Astrocyte of the cerebellum (primary cell): ENCODE data around the gene TCP11L1.

Experiments
- DNase-seq: peaks from one replicate; pipeline ENCODE4 v3.0.0-alpha.2; 2011; ENCODE audit warnings: low read depth
- H3K4me3 ChIP-seq: 2 replicates; pipeline ENCODE4 v1.5.1; 2011; ENCODE audit warnings: mild to moderate bottlenecking, low read depth, low read length, moderate library complexity
- in situ Hi-C: cut with HindIII; loops from 2 replicates; pipeline ENCODE4 v1.10.0; 2017; ENCODE audit warnings: low sequenced_read_pairs
- TF ChIP-seq, protein P1 (sequence below): IDR thresholded peaks from 2 replicates; pipeline ENCODE4 v1.5.1; 2012; ENCODE audit warnings: low read length, low read depth, moderate library complexity, mild to moderate bottlenecking; ENCODE audit errors: missing control alignments

Gene TCP11L1

DNA sequence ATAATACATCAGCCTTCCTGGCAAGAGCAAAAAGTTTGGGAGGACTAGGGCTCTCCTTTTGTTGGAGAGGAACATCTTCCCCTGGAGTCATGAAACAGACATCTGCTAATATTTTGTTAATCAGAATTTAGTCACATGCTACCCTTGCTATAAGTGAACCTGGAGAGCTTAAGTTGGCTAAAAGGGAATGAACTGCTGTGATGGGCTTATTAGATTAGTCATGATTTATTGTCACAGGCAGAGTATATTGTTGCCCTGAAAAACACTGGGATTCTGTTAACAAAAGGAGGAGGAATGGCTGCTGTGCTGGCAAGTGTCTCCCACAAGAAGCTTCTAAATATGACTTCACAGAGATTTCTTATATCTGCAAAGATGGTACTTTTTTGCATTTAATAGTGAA, 16.0 kb downstream of the TCP11L1 start:
- in situ Hi-C loops: no loop called here
- no peak for DNase-seq
- TF ChIP-seq, protein P1, sequence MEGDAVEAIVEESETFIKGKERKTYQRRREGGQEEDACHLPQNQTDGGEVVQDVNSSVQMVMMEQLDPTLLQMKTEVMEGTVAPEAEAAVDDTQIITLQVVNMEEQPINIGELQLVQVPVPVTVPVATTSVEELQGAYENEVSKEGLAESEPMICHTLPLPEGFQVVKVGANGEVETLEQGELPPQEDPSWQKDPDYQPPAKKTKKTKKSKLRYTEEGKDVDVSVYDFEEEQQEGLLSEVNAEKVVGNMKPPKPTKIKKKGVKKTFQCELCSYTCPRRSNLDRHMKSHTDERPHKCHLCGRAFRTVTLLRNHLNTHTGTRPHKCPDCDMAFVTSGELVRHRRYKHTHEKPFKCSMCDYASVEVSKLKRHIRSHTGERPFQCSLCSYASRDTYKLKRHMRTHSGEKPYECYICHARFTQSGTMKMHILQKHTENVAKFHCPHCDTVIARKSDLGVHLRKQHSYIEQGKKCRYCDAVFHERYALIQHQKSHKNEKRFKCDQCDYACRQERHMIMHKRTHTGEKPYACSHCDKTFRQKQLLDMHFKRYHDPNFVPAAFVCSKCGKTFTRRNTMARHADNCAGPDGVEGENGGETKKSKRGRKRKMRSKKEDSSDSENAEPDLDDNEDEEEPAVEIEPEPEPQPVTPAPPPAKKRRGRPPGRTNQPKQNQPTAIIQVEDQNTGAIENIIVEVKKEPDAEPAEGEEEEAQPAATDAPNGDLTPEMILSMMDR: no peak
- no peak overlapping the region for H3K4me3 ChIP-seq

DNA sequence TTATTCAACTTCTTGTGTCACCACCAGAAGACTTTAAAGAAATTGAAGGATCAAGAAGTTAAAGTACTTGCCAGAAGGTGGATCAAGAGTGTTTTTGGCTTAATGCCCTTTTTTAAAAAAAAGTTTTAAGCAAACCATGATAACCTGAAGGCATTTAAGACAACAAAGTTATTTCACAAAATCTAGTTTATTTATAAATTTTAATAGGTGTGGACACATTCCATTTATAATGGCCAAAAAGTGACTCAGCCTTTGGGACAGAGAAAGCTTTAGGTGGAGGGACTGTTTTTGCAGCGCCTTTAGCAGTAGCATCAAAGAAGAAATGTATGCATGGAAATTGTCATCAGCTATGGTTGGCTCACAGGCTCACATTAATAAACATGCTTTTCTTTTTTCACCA, 17.9 kb downstream of the TCP11L1 start:
- in situ Hi-C loops: no loop called here
- no peak for DNase-seq
- TF ChIP-seq, protein P1: no peak
- no peak overlapping the region for H3K4me3 ChIP-seq

DNA sequence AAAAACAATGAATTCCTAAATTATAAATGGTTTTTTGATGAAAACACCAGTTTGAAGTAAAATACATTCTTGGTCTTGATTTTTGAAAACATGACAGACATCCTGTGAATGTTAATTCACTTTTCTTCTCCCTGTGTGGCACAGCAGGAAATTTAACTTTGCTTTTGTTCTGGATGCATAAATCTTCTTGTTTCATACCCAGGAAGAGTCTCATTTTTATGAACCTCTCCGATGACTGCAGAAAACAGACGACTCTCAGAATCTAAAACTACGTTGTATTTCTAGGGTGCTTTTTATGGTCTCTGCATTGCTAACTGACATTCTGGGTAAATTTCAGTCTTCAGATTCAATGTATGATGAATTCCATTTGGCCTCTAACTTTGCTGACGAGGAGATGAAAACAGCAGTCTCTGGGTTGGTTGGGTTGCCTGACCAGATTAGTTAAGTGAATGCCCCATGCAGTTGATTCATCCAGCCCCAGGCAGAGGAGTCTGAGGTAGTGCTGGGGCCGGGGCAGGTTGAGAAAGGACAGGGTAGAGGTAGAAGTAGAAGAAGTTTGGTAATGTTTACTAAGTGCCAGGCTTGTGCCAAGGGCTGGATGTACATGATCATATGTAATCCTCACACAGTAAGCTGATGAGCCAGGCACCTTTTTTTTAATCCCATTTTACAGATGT, 20.1 kb downstream of the TCP11L1 start:
- DNase-seq: no peak
- no peak overlapping the region for H3K4me3 ChIP-seq
- TF ChIP-seq, protein P1: no peak
- in situ Hi-C loops: loop anchor here (5.0 to 10.0 kb wide), 2 partner anchors 82 to 625 kb away; partner anchors contain the start of gene WT1

DNA sequence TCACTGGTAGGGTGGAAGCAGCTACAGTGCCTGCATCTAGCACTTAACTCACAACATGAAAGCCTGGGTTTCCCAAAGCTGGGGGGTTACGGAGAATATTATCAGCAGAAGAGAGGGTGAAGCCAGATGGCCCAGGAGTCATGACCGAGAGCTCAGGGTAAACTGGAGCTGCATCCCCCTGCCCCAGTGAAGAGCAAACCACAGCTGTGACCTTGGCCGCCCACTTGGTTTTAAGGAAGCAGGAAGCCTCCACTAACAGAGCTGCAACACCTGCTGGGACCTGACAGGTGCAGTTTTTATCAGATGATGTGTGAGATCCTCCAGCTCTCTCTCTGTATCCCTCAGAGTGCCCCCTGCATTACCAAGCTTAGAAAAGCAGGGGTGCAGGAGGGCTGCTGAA, 20.9 kb downstream of the TCP11L1 start:
- in situ Hi-C loops: loop anchor here (5.0 to 10.0 kb wide), 2 partner anchors 83 to 625 kb away; partner anchors contain the start of gene WT1
- no peak for DNase-seq
- TF ChIP-seq, protein P1: no peak
- H3K4me3 ChIP-seq: no peak overlapping the region

DNA sequence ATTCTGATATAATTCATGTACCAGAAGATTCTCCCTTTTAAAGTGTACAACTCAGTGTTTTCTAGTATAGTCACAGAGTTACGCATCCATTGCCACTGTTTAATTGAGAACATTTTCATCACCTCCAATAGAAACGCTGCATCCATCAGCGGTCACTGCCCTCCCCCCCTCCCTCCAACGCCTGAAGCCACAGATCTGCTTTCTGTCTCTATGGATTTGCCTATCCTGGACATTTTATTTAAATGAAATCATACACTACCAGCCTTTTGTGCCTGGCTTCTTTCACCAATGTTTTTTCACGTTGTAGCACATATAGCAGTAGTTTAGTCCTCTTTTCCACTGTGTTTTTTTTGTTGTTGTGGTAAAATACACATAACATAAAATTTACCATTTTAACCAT, 22.8 kb downstream of the TCP11L1 start:
- TF ChIP-seq, protein P1: no peak
- no peak overlapping the region for H3K4me3 ChIP-seq
- no peak for DNase-seq
- in situ Hi-C loops: loop anchor here (5.0 to 10.0 kb wide), 2 partner anchors 85 to 627 kb away; partner anchors contain the start of gene WT1

DNA sequence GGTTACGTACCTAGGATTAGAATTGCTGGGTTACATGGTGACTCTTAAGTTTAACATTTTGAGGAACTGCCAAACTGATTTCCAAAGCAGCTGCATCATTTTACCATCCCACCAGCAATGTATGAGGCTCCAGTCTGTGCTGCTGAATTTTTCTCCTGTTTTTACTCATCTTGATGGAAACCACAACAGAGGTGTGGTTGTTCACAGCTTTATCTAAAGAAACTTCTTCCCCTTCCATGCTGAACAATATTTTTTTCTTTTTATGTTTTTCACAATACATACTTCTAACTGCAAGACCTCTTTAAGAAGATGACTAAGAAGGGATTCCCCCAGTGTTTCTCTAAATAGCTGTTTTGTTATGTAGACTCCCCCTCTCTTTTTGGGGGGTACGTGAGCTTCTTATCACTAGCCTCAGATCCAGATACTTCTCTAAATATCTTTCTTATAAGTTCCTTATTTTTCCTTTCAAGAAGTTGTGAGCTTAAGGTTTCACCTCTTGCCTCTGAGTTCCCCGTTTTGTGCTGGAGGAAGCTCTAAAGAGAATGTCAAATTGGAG, 24.0 kb downstream of the TCP11L1 start:
- TF ChIP-seq, protein P1: no peak
- no peak overlapping the region for H3K4me3 ChIP-seq
- DNase-seq: no peak
- in situ Hi-C loops: loop anchor here (5.0 to 10.0 kb wide), 2 partner anchors 86 to 629 kb away; partner anchors contain the start of gene WT1
